ENCODE data around the gene PRLH. TPM values are rescaled to one million over a fixed set of nuclear protein-coding genes. Genes with fewer than 3 reads are reported as not detected.
A peak's percentile ranks its signal among the peaks of the same experiment; 100 is the strongest.

The PRLH gene
- total and polyA plus RNA-seq, 2 of the 13 experiments (the other 11 are each of a cell fraction or from before 2014, with no cell fraction given), result not detected

GRCh38 chr2:237594514-237594871 lies 28.1 kb downstream of the PRLH start (continued):
- TF ChIP-seq NFAT5 (CRISPR knock-in tag; IDR thresholded peaks at IDR 0.05), result peak; percentile 79; the same call in 1 of the 2 replicates
- no peak for TF ChIP-seq REPIN1 (CRISPR knock-in tag; IDR thresholded peaks at IDR 0.05; ENCODE audit: borderline replicate concordance, low read depth)
- TF ChIP-seq GZF1 (CRISPR knock-in tag; IDR thresholded peaks at IDR 0.05), result no peak
- no peak for TF ChIP-seq HOMEZ (CRISPR knock-in tag; IDR thresholded peaks at IDR 0.05; ENCODE audit: low read depth)
- TF ChIP-seq ZNF280B (CRISPR knock-in tag; IDR thresholded peaks at IDR 0.05; ENCODE audit: borderline replicate concordance), result no peak
- TF ChIP-seq RBM22 (optimal IDR thresholded peaks at IDR 0.05; ENCODE audit: low read length), result no peak
- peak in 1 of 2 experiments; percentile 83; a peak in 2 of 4 replicates for TF ChIP-seq EP300 (IDR thresholded peaks at IDR 0.05; ENCODE audit: low read depth in 2 of 2, low read length in 2 of 2)
- TF ChIP-seq EP300 (CRISPR knock-in tag; IDR thresholded peaks at IDR 0.05; ENCODE audit: borderline replicate concordance), result no peak
- no peak for TF ChIP-seq ZNF431 (CRISPR knock-in tag; IDR thresholded peaks at IDR 0.05; ENCODE audit: borderline replicate concordance, low read depth)
- TF ChIP-seq ZBTB37 (CRISPR knock-in tag; IDR thresholded peaks at IDR 0.05), result peak; percentile 70; the same call in 1 of the 2 replicates
- TF ChIP-seq ZFP36 (IDR thresholded peaks at IDR 0.05; ENCODE audit: borderline replicate concordance, low read depth, low read length, partially characterized antibody), result no peak
- TF ChIP-seq POLR2G (IDR thresholded peaks at IDR 0.05; ENCODE audit: low read depth, low read length), result no peak
- no peak for TF ChIP-seq SRSF4 (IDR thresholded peaks at IDR 0.05; ENCODE audit: low read depth, low read length, poor library complexity, severe bottlenecking)
- TF ChIP-seq BCL6 (CRISPR knock-in tag; IDR thresholded peaks at IDR 0.05), result peak; percentile 71; the same call in 1 of the 2 replicates
- TF ChIP-seq TCF7L2 (IDR thresholded peaks at IDR 0.05; ENCODE audit: low read depth, low read length), result no peak
- no peak; the same call in 1 of the 2 replicates for TF ChIP-seq FOXO1 (CRISPR knock-in tag; IDR thresholded peaks at IDR 0.05)
- no peak for TF ChIP-seq PCBP2 (optimal IDR thresholded peaks at IDR 0.05; ENCODE audit: low read depth, low read length, poor library complexity, severe bottlenecking)
- TF ChIP-seq EHMT2 (IDR thresholded peaks at IDR 0.05; ENCODE audit: borderline replicate concordance, low read depth, low read length), result no peak
- TF ChIP-seq ZNF784 (CRISPR knock-in tag; IDR thresholded peaks at IDR 0.05; ENCODE audit: borderline replicate concordance), result no peak
